A549 (cell line): ENCODE results near the gene VGF.
"Not testable (repeated sequence)": the region's sequence is repeated elsewhere in the genome, so short reads cannot be mapped to it uniquely, and the experiment has no call there.

Experiments used
- RAD21 ChIP-seq, 2 experiments: fragments of >200 bp in 1 of 2; sonication (Bioruptor Twin) in 1 of 2; formaldehyde crosslinking in 1 of 2; IDR thresholded peaks in 1 of 2; conservative IDR thresholded peaks in 1 of 2; 2 replicates in 1 of 2; 3 replicates in 1 of 2; pipeline ENCODE4 v1.6.1; 2012 to 2018; ENCODE audit warnings: inconsistent platforms in 1 of 2
- SMC3 ChIP-seq: fragments of >200 bp; sonication (Bioruptor Twin); formaldehyde crosslinking; IDR thresholded peaks from 3 replicates; pipeline ENCODE4 v1.6.1; 2018; ENCODE audit warnings: inconsistent platforms
- TF ChIP-seq, protein P1 (sequence below): fragments of >200 bp; sonication (Bioruptor Twin); formaldehyde crosslinking; IDR thresholded peaks from 3 replicates; pipeline ENCODE4 v1.5.1; 2016

DNA sequence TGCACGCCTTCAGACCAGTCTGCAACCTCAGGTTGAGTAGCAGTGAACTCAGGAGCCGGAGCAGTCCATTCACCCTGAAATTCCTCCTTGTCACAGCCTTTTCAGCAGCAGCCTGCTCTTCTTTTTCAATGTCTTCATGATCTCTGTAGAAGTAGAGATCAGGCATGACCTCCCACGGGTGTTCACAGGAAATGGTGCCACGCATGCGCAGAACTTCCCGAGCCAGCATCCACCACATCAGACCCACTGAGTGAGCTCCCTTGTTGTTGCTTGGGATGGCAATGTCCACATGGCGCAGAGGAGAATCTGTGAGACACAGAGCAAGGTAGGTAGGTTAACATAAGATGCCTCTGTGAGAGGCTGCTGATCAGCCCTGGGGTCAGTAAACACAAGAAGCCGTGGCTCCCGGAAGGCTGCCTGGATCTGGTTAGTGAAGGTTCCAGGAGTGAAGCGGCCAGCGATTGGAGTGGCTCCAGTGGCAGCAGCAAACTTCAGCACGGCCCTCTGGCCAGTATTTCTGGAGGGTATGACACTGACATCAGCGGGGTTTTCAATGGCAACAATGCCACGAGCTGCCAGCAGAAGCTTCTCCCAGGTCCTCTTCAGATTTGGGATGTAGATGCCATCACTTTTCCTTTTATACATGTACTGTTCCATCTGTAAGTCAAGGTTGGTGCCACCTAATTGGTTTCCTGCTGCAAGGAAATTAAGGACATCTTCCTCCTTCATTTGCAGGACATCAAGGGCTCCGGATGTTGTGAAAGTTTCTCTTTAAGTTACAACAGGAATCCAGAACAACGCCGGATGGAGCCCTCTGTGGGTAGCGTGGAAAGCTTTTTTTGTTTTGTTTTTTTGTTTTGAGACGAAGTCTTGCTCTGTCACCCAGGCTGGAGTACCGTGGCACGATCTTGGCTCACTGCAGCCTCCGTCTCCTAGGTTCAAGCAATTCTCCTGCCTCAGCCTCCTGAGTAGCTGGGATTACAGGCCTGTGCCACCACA is 38.7 kb upstream of the VGF start:
- not testable (repeated sequence) for TF ChIP-seq RAD21 (conservative IDR thresholded peaks at IDR 0.05 in 1 of 2, IDR thresholded peaks at IDR 0.05 in 1 of 2); SMC3
- TF ChIP-seq, protein P1, sequence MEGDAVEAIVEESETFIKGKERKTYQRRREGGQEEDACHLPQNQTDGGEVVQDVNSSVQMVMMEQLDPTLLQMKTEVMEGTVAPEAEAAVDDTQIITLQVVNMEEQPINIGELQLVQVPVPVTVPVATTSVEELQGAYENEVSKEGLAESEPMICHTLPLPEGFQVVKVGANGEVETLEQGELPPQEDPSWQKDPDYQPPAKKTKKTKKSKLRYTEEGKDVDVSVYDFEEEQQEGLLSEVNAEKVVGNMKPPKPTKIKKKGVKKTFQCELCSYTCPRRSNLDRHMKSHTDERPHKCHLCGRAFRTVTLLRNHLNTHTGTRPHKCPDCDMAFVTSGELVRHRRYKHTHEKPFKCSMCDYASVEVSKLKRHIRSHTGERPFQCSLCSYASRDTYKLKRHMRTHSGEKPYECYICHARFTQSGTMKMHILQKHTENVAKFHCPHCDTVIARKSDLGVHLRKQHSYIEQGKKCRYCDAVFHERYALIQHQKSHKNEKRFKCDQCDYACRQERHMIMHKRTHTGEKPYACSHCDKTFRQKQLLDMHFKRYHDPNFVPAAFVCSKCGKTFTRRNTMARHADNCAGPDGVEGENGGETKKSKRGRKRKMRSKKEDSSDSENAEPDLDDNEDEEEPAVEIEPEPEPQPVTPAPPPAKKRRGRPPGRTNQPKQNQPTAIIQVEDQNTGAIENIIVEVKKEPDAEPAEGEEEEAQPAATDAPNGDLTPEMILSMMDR = not testable (repeated sequence)
